ENCODE measurements around the gene NFIA. TPM values are rescaled to one million over a fixed set of nuclear protein-coding genes. Genes with fewer than 3 reads are reported as not detected.
"Not testable (repeated sequence)": the region's sequence is repeated elsewhere in the genome, so short reads cannot be mapped to it uniquely, and the experiment has no call there.

Gene NFIA
- total and polyA plus RNA-seq, 5 experiments from 2014 or later = 6.3 to 7.8 (median 7.4) TPM

DNA sequence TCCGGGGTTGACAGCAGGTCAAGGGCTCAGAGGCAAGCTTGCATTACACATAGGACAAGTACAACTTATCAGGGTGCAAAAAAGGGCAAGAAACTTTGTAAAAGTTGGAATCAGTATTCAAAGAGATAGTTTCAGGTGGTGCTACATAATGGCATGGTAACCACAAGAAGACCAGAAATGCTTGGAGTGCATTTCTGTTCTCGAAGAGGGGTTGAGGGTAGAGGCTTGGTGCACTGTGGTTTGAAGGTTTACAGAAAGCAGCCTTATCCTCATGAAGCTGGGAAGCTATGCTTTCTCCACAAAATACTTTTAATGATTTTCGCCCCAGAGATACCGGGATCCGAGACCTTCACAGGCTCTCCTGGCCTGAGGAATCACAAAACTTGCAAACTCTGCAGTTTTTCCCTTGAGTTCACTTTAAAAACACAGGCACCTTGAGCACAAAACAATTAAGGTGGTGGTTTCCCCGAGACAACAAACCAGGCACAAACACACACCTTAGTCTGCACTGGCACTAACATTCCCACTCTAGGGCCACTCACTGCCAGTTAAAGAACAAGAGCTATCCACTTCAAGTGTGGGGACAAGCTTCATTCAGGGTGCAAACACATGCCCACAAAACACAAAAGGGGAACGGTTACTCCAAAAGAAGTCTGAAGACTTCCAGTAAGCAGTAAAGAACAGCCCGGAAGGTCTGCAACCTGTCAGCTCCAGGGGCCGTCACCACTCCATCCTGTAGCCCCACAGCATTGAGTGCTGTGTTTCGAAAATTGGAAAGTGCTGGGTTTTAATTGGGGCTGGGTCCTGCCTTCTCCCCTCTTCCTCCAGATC, 29.8 kb upstream of the NFIA start:
- no peak for ATAC-seq
- peaks cover 11 to 49% (median 29%) of the 10 kb centered on the region in 5 donors for H3K27me3 Mint-ChIP-seq
- H3K4me3 Mint-ChIP-seq = peak overlapping the region; percentile 78 to 92 (median 86)
- H3K27ac Mint-ChIP-seq = peak overlapping the region in 3 of 10 donors; percentile 44 to 90 (median 80)
- H3K4me1 Mint-ChIP-seq = peaks cover 14 to 43% (median 39%) of the 10 kb centered on the region in 4 donors
- DNase-seq = peak in 1 of 10 donors; percentile 23
- POLR2A ChIA-PET = interaction anchor here (3.7 to 5.7 kb wide), 2 partner anchors 25 to 29 kb away, joined by 30 to 77 read pairs; partner anchors contain the start of gene NFIA
- H3K36me3 Mint-ChIP-seq = no peaks in the 10 kb centered on the region
- no peaks in the 10 kb centered on the region for H3K9me3 Mint-ChIP-seq

GRCh38 chr1:61053226-61053711, 29.1 kb upstream of the NFIA start:
- Mint-ChIP-seq H3K27ac (peak overlapping the region in 7 of 10 donors; percentile 21 to 90 (median 61)), H3K4me1 (peaks cover 14 to 47% (median 40%) of the 10 kb centered on the region in 4 donors), H3K36me3 (no peaks in the 10 kb centered on the region), H3K4me3 (peak overlapping the region; percentile 78 to 92 (median 86)), H3K9me3 (no peaks in the 10 kb centered on the region), H3K27me3 (peaks cover 11 to 54% (median 29%) of the 10 kb centered on the region in 5 donors)
- DNase-seq = no peak
- POLR2A ChIA-PET = interaction anchor here (0.8 to 5.7 kb wide), 2 partner anchors 14 to 24 kb away, joined by 3 to 77 read pairs; no protein-coding TSS in a partner anchor
- no peak for ATAC-seq

DNA sequence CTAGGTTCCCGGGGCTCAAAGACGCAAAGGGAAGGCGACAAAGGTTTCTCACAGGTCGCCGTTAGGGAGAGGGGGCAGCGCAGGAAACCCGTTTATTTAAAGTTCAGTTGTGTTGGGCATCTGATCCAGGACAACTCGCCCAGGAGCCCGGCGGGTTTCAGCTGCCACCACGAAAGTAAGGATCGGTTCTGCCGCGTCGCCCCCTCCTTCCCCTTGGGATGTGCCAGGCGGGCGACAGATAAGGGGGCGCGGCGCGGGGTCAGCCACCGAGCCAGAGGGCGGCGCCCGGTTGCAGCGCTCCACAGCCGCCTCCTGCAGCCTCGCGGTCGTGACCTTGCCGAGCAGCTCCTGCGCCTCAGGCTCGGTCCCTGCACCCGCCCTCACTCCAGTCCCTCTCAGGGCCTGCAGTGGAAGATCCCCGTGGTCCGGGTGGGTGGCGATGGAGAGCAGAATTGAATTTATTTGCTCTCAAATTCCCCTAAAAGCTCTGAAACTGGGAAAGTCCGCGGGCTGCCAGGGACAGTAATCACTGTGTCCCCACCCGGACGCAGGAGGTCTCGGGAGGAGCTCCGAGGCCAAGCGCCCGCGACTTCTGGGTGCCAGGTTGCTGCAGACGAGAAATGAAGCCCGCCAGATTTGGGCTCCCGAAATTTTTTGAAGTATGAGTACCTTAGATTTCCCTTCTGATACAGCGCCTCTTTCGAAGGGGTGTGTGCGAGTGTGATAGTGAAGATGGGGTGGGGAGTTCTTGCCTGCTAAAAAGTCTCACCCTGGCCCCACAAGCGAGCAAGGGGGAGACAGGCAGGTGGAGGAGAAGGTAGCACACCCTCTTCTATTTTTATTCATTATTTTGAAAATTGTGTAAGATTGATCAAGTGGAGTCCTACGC, 28.4 kb upstream of the NFIA start:
- Mint-ChIP-seq H3K27me3 (peaks cover 11 to 61% (median 34%) of the 10 kb centered on the region in 5 donors), H3K36me3 (no peaks in the 10 kb centered on the region), H3K27ac (peak overlapping the region in 5 of 10 donors; percentile 21 to 90 (median 61)), H3K9me3 (no peaks in the 10 kb centered on the region), H3K4me3 (peak overlapping the region; percentile 78 to 92 (median 86)), H3K4me1 (peaks cover 14 to 47% (median 40%) of the 10 kb centered on the region in 4 donors)
- DNase-seq = peak in 4 of 10 donors; percentile 13 to 23 (median 21)
- POLR2A ChIA-PET = interaction anchor here (0.8 to 5.7 kb wide), 2 partner anchors 13 to 23 kb away, joined by 3 to 77 read pairs; no protein-coding TSS in a partner anchor
- ATAC-seq = peak in 1 of 2 donors; percentile 24

- Mint-ChIP-seq H3K4me1 (peaks cover 14 to 47% (median 39%) of the 10 kb centered on the region in 4 donors), H3K27ac (peak overlapping the region in 1 of 10 donors; percentile 69), H3K27me3 (peaks cover 11 to 61% (median 37%) of the 10 kb centered on the region in 5 donors), H3K4me3 (peak overlapping the region; percentile 45 to 92 (median 84)), H3K36me3 (no peaks in the 10 kb centered on the region), H3K9me3 (no peaks in the 10 kb centered on the region)
- POLR2A ChIA-PET = interaction anchor here (1.7 to 5.7 kb wide), 2 partner anchors 23 kb away, joined by 13 to 77 read pairs; no protein-coding TSS in a partner anchor
- DNase-seq = no peak
- ATAC-seq = no peak
Measured at GRCh38 chr1:61054601-61054993, 27.8 kb upstream of the NFIA start.

- POLR2A ChIA-PET = interaction anchor here (1.0 to 1.7 kb wide), 3 partner anchors 17 to 27 kb away, joined by 4 to 13 read pairs (median 5); partner anchors contain the start of gene NFIA
- DNase-seq (no peak), ATAC-seq (no peak)
- Mint-ChIP-seq H3K36me3 (no peaks in the 10 kb centered on the region), H3K4me1 (peaks cover 14 to 44% (median 37%) of the 10 kb centered on the region in 4 donors), H3K9me3 (no peaks in the 10 kb centered on the region), H3K27ac (no peak overlapping the region), H3K27me3 (peaks cover 11 to 61% (median 37%) of the 10 kb centered on the region in 5 donors), H3K4me3 (peak overlapping the region in 2 of 10 donors; percentile 50 to 83)
Measured at GRCh38 chr1:61055110-61055614, 27.2 kb upstream of the NFIA start.

GRCh38 chr1:61056196-61056572, 26.2 kb upstream of the NFIA start:
- Mint-ChIP-seq H3K9me3 (no peaks in the 10 kb centered on the region), H3K27ac (peak overlapping the region in 3 of 10 donors; percentile 11 to 37 (median 18)), H3K4me1 (peaks cover 12 to 43% (median 34%) of the 10 kb centered on the region in 4 donors), H3K27me3 (peaks cover 9 to 59% (median 36%) of the 10 kb centered on the region in 5 donors), H3K4me3 (peak overlapping the region; percentile 85 to 93 (median 90)), H3K36me3 (no peaks in the 10 kb centered on the region)
- no peak for ATAC-seq
- POLR2A ChIA-PET = interaction anchor here (1.0 to 1.7 kb wide), 3 partner anchors 16 to 26 kb away, joined by 4 to 13 read pairs (median 5); partner anchors contain the start of gene NFIA
- no peak for DNase-seq

DNA sequence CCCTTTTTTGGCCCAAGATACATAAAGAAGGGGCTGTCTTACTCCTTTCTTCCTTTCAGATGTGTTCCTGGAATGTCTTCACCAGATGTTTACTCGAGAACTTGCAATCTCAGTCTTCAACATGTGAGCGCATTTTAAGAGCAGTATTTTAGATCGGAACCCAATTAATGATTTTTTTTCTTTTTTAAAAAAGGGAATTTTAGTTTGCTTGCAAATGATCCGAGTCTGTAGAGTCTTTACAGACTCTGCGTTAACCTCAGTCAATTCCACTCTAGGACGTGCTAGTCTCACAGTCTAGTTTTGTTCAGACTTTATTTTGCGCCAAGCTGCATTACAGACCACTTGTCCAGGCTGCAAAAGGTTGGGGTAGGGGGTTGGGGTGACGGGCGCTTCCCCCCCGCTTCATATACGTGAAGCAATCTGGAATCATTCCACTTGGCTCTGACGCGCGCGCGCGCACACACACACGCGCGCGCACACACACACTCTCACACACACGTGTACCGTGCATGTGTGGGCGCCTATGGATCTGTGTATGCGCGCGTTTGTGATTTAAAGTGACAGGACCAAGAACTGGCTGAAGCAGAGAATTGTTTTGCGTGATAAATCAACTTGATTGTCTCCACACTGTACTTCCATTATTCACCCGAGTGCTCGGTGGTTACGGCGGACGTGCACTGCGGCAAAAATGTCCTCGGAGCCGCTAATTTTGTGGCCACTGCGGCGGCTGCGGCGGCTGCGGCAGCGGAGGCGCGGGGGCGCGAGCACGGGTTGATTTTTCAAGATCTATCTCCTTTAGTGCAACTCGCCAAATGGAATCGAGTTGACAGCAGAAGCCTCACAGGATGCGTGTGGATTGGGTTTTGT, 25.6 kb upstream of the NFIA start:
- Mint-ChIP-seq H3K36me3 (no peaks in the 10 kb centered on the region), H3K4me3 (peak overlapping the region; percentile 85 to 93 (median 90)), H3K27me3 (peaks cover 8 to 55% (median 31%) of the 10 kb centered on the region in 5 donors), H3K9me3 (no peaks in the 10 kb centered on the region), H3K4me1 (peaks cover 12 to 38% (median 30%) of the 10 kb centered on the region in 4 donors), H3K27ac (peak overlapping the region in 8 of 10 donors; percentile 18 to 86 (median 75))
- POLR2A ChIA-PET = interaction anchor here (1.4 to 1.7 kb wide), 2 partner anchors 21 kb away, joined by 10 to 13 read pairs; no protein-coding TSS in a partner anchor
- peak in 7 of 10 donors; percentile 17 to 72 (median 42) for DNase-seq
- ATAC-seq = peak; percentile 56 to 70

DNA sequence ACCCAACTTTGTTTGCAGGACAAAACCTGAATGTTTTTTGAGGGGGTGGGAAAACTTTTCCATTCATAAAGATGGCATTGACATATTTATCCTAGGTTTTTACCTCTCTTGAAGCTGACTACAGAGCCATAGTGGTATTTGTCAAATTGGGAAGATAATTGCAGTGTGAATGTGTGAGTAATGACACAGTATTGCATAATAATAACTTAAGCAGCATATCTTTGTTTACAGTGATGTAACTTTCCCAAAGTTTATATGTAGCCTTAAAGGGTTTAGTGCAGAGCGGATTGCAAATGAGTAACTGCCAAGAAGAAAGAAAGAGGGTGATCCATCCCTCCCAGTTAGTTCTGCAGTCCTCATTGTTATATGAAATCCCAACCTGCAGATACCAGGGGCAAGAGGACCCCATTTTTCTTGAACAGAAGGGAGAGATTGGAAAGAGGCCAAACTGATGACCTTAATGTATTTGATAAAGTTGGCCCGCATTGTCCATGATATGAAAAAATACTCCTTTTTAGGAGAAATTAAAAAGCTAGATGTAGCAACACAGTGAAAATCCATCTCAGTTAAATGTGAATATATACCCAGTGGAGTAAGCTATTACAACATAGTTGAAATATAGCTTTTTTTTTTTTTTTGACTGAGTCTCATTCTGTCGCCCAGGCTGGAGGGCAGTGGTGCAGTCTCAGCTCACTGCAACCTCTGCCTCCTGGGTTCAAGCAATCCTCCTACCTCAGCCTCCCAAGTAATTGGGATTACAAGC, 23.7 kb upstream of the NFIA start:
- Mint-ChIP-seq H3K27me3 (peaks cover under 1 to 37% (median 15%) of the 10 kb centered on the region in 5 donors), H3K9me3 (no peaks in the 10 kb centered on the region), H3K4me3 (peak overlapping the region in 3 of 10 donors; percentile 1 to 26 (median 2)), H3K4me1 (peaks cover 4 to 20% (median 11%) of the 10 kb centered on the region in 4 donors), H3K36me3 (no peaks in the 10 kb centered on the region), H3K27ac (no peak overlapping the region)
- POLR2A ChIA-PET = interaction anchor here (0.7 to 1.6 kb wide), 2 partner anchors 9 to 18 kb away, joined by 3 to 4 read pairs; no protein-coding TSS in a partner anchor
- ATAC-seq (no peak), DNase-seq (no peak)

DNA sequence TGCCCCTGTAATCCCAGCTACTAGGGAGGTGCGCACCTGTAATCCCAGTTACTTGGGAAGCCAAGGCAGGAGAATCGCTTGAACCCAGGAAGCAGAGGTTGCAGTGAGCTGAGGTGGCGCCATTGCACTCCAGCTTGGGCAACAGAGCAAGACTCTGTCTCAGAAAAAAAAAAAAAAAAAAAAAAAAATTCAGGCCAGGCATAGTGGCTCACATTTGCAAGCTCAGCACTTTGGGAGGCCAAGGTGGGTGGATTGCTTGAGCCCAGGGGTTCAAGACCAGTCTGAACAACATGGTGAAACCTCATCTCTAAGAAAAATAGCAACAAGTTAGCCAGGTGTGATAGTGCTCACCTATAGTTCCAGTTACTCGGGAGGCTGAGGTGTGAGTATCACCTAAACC, 20.8 kb upstream of the NFIA start:
- H3K9me3 Mint-ChIP-seq, H3K36me3 Mint-ChIP-seq, POLR2A ChIA-PET, DNase-seq, H3K4me3 Mint-ChIP-seq, H3K27ac Mint-ChIP-seq, ATAC-seq: not testable (repeated sequence)
- Mint-ChIP-seq H3K4me1 (peaks cover 1 to 11% (median 7%) of the 10 kb centered on the region in 4 donors), H3K27me3 (peaks cover 0 to 17% (median 10%) of the 10 kb centered on the region in 5 donors)

- no peak overlapping the region for H3K4me3 Mint-ChIP-seq
- peaks cover 0 to 3% (median 0%) of the 10 kb centered on the region in 5 donors for H3K27me3 Mint-ChIP-seq
- no peak overlapping the region for H3K27ac Mint-ChIP-seq
- POLR2A ChIA-PET = no interaction called here
- H3K36me3 Mint-ChIP-seq = no peaks in the 10 kb centered on the region
- no peaks in the 10 kb centered on the region for H3K9me3 Mint-ChIP-seq
- ATAC-seq (no peak), DNase-seq (no peak)
- H3K4me1 Mint-ChIP-seq = no peaks in the 10 kb centered on the region
Measured at GRCh38 chr1:61064673-61065072, 17.7 kb upstream of the NFIA start.

All from naive thymus-derived CD8-positive, alpha-beta T cell (primary cell).